Neuronal stem cell (in vitro differentiated cells): ENCODE data around the gene ADGRG2.
A peak's percentile ranks its signal among the peaks of the same experiment; 100 is the strongest.

Experiments
- DNase-seq: peaks from one replicate; pipeline ENCODE4 v3.0.0-alpha.2; 2013; ENCODE audit warnings: low spot score
- H2AFZ ChIP-seq: one replicate; pipeline ENCODE4 v1.6.1; 2013; ENCODE audit warnings: mild to moderate bottlenecking, low read length, inconsistent platforms
- H2AK5ac ChIP-seq: 2 replicates; pipeline ENCODE4 v1.6.1; 2013; ENCODE audit warnings: low read depth, mild to moderate bottlenecking, inconsistent platforms, low read length, moderate library complexity, mixed read lengths
- H2BK120ac ChIP-seq: 2 replicates; pipeline ENCODE4 v1.6.1; 2013; ENCODE audit warnings: low read depth, mild to moderate bottlenecking, inconsistent platforms, low read length, moderate library complexity, mixed read lengths
- H2BK12ac ChIP-seq: one replicate; pipeline ENCODE4 v1.6.1; 2013; ENCODE audit warnings: low read length, inconsistent platforms
- H2BK15ac ChIP-seq: 2 replicates; pipeline ENCODE4 v1.6.1; 2013; ENCODE audit warnings: mild to moderate bottlenecking, low read length, inconsistent platforms, mixed read lengths
- H2BK5ac ChIP-seq: one replicate; pipeline ENCODE4 v1.6.1; 2013; ENCODE audit warnings: inconsistent platforms, mild to moderate bottlenecking, low read length, moderate library complexity
- H3K14ac ChIP-seq: one replicate; pipeline ENCODE4 v1.6.1; 2013; ENCODE audit warnings: low read length, inconsistent platforms
- H3K18ac ChIP-seq: 2 replicates; pipeline ENCODE4 v1.6.1; 2013; ENCODE audit warnings: low read length, inconsistent platforms
- H3K23ac ChIP-seq: 2 replicates; pipeline ENCODE4 v1.6.1; 2013; ENCODE audit warnings: low read depth, mild to moderate bottlenecking, mixed read lengths, low read length, inconsistent platforms; ENCODE audit not compliant: poor library complexity
- H3K27ac ChIP-seq: replicated peaks from 3 replicates; pipeline ENCODE4 v1.5.1; 2013; ENCODE audit warnings: low read length, inconsistent platforms
- H3K27me3 ChIP-seq, 3 experiments: 2 replicates each; pipeline ENCODE4 v1.6.1; 2013; ENCODE audit warnings: low read length in 3 of 3, mild to moderate bottlenecking in 2 of 3, inconsistent platforms in 1 of 3, low read depth in 1 of 3, mixed read lengths in 1 of 3, moderate library complexity in 1 of 3; ENCODE audit not compliant: control insufficient read depth in 3 of 3, insufficient read depth in 3 of 3
- H3K36me3 ChIP-seq, 2 donors: replicated peaks in 1 of 2; 2 replicates each; pipeline ENCODE4 v1.6.1; 2013; ENCODE audit warnings: low read length in 2 of 2; ENCODE audit not compliant: control insufficient read depth in 2 of 2, insufficient read depth in 2 of 2
- H3K4ac ChIP-seq: 2 replicates; pipeline ENCODE4 v1.6.1; 2013; ENCODE audit warnings: inconsistent platforms, mild to moderate bottlenecking, low read length, moderate library complexity
- H3K4me1 ChIP-seq, 2 donors: 1 replicate in 1 of 2; 2 replicates in 1 of 2; pipeline ENCODE4 v1.6.1; 2013; ENCODE audit warnings: low read length in 2 of 2, low read depth in 1 of 2; ENCODE audit not compliant: control insufficient read depth in 2 of 2, insufficient read depth in 1 of 2
- H3K4me2 ChIP-seq: one replicate; pipeline ENCODE4 v1.6.1; 2013; ENCODE audit warnings: mild to moderate bottlenecking, low read length, inconsistent platforms; ENCODE audit not compliant: insufficient read depth, poor library complexity, severe bottlenecking
- H3K4me3 ChIP-seq, 2 donors: 2 replicates each; pipeline ENCODE4 v1.5.1; 2013; ENCODE audit warnings: low read length in 2 of 2, mild to moderate bottlenecking in 2 of 2, inconsistent platforms in 1 of 2, moderate library complexity in 1 of 2
- H3K79me1 ChIP-seq: one replicate; pipeline ENCODE4 v1.6.1; 2013; ENCODE audit warnings: low read depth, mild to moderate bottlenecking, inconsistent platforms, low read length, moderate library complexity
- H3K9ac ChIP-seq: one replicate; pipeline ENCODE4 v1.6.1; 2013; ENCODE audit warnings: mild to moderate bottlenecking, low read depth, low read length, inconsistent platforms; ENCODE audit not compliant: poor library complexity
- H3K9me3 ChIP-seq, 2 donors: replicated peaks in 1 of 2; 2 replicates each; pipeline versions ENCODE3 to v1.6.1; 2013; ENCODE audit warnings: low read length in 2 of 2, mild to moderate bottlenecking in 2 of 2, inconsistent platforms in 1 of 2, low read depth in 1 of 2, mixed read lengths in 1 of 2, moderate library complexity in 1 of 2; ENCODE audit not compliant: control insufficient read depth in 2 of 2, insufficient read depth in 1 of 2
- H4K8ac ChIP-seq: one replicate; pipeline ENCODE4 v1.6.1; 2013; ENCODE audit warnings: low read depth, mild to moderate bottlenecking, inconsistent platforms, low read length, moderate library complexity
- H4K91ac ChIP-seq: one replicate; pipeline ENCODE4 v1.6.1; 2013; ENCODE audit warnings: low read length, low read depth, mild to moderate bottlenecking, inconsistent platforms; ENCODE audit not compliant: poor library complexity
- WGBS, 2 donors: extraction: QIAGEN DNeasy Blood & Tissue Kit; methylation state at CpG; one replicate each; pipeline ENCODE4 v1.1.7; 2013; ENCODE audit warnings: missing lambda C conversion rate in 2 of 2, mixed read lengths in 1 of 2; ENCODE audit not compliant: insufficient read length in 2 of 2, insufficient replicate concordance in 1 of 2; ENCODE audit errors: extremely low coverage in 2 of 2; 5-methylcytosine and 5-hydroxymethylcytosine counted together

Gene ADGRG2

DNA sequence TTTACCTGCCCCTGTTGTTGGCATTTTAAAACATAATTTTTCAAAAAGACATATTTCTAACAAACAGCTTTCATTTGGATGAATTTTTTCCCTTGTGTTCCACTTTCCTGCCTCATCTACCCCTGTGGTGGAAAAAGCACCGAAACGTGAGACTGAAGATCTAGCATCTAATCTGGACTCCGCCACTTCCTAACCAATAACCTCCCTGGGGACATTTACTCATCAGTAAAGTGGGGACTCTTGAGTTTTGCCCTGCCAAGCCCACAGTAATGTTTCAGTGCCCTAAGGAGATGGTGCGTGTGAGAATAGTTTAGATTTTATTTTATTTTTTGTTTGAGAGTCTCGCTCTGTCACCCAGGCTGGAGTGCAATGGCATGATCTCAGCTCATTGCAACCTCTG, 56.7 kb downstream of the ADGRG2 start:
- Histone ChIP-seq H2AFZ (no peak overlapping the region), H3K9me3 (no peaks in the 10 kb centered on the region), H3K27ac (no peak overlapping the region), H3K4me1 (no peaks in the 10 kb centered on the region), H2BK12ac (no peak overlapping the region), H3K4me3 (no peak overlapping the region), H4K8ac (no peak overlapping the region), H3K36me3 (no peaks in the 10 kb centered on the region), H3K4me2 (no peak overlapping the region), H2BK5ac (no peak overlapping the region), H2AK5ac (no peak overlapping the region), H3K27me3 (no peaks in the 10 kb centered on the region), H4K91ac (no peak overlapping the region), H2BK120ac (no peak overlapping the region), H3K14ac (no peak overlapping the region), H3K9ac (no peak overlapping the region), H2BK15ac (no peak overlapping the region), H3K18ac (no peak overlapping the region), H3K23ac (no peak overlapping the region), H3K4ac (no peak overlapping the region), H3K79me1 (no peaks in the 10 kb centered on the region)
- WGBS, 2 donors, result no CpG with 5 or more reads among the region's 5 CpGs
- DNase-seq, result no peak

DNA sequence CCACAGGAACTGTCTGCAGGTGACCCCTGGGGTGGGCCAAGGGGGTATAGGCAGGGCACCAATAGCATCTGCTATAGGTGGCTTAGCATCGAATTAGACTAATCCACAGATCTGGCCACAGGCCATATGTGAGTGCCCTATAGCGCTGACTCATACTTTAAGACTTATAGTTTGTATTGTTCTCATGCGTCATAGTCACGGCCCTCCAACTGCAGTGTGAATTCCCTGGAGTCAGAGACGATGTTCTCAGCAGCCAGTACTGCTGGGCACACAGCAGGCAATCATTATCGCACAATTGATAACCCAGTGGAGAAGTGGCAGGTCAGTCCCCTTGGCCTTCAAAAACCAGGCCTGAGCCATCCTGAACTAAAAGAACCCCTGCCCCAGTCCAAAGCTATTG, 58.1 kb downstream of the ADGRG2 start:
- H3K14ac ChIP-seq, result no peak overlapping the region
- H3K4me1 ChIP-seq, result no peaks in the 10 kb centered on the region
- H3K9me3 ChIP-seq, result no peaks in the 10 kb centered on the region
- no peak overlapping the region for H4K8ac ChIP-seq
- no peak overlapping the region for H3K4me2 ChIP-seq
- no peak for DNase-seq
- no peak overlapping the region for H4K91ac ChIP-seq
- no peak overlapping the region for H3K18ac ChIP-seq
- H3K4me3 ChIP-seq, result no peak overlapping the region
- no peak overlapping the region for H3K4ac ChIP-seq
- H3K23ac ChIP-seq, result no peak overlapping the region
- WGBS, 2 donors, result no CpG with 5 or more reads among the region's 6 CpGs
- no peak overlapping the region for H2BK15ac ChIP-seq
- H3K27ac ChIP-seq, result no peak overlapping the region
- no peaks in the 10 kb centered on the region for H3K79me1 ChIP-seq
- no peak overlapping the region for H2AFZ ChIP-seq
- no peak overlapping the region for H2BK120ac ChIP-seq
- no peaks in the 10 kb centered on the region for H3K27me3 ChIP-seq
- no peak overlapping the region for H2BK5ac ChIP-seq
- no peak overlapping the region for H2AK5ac ChIP-seq
- no peaks in the 10 kb centered on the region for H3K36me3 ChIP-seq
- H3K9ac ChIP-seq, result no peak overlapping the region
- no peak overlapping the region for H2BK12ac ChIP-seq

- H3K79me1 ChIP-seq, result no peaks in the 10 kb centered on the region
- no peak for DNase-seq
- H3K9me3 ChIP-seq, result no peaks in the 10 kb centered on the region
- H3K23ac ChIP-seq, result no peak overlapping the region
- no peak overlapping the region for H4K8ac ChIP-seq
- H3K27ac ChIP-seq, result no peak overlapping the region
- H2AFZ ChIP-seq, result no peak overlapping the region
- no peak overlapping the region for H2BK15ac ChIP-seq
- H2BK5ac ChIP-seq, result no peak overlapping the region
- H3K27me3 ChIP-seq, result no peaks in the 10 kb centered on the region
- no peak overlapping the region for H2BK12ac ChIP-seq
- H3K14ac ChIP-seq, result no peak overlapping the region
- H2BK120ac ChIP-seq, result no peak overlapping the region
- no peak overlapping the region for H3K4ac ChIP-seq
- H2AK5ac ChIP-seq, result no peak overlapping the region
- no peaks in the 10 kb centered on the region for H3K4me1 ChIP-seq
- no peak overlapping the region for H3K18ac ChIP-seq
- no peak overlapping the region for H4K91ac ChIP-seq
- no peak overlapping the region for H3K4me3 ChIP-seq
- H3K36me3 ChIP-seq, result no peaks in the 10 kb centered on the region
- no peak overlapping the region for H3K9ac ChIP-seq
- no CpG with 5 or more reads among the region's 8 CpGs for whole genome bisulfite sequencing, 2 donors
- H3K4me2 ChIP-seq, result no peak overlapping the region
These were observed 59.2 kb downstream of the ADGRG2 start for GRCh38 chrX:19063030-19063429.

GRCh38 chrX:19059067-19059466, 63.2 kb downstream of the ADGRG2 start:
- Histone ChIP-seq H3K23ac (no peak overlapping the region), H2AK5ac (no peak overlapping the region), H3K79me1 (no peaks in the 10 kb centered on the region), H2BK5ac (no peak overlapping the region), H3K4me2 (peak overlapping the region; percentile 11), H3K4me1 (no peaks in the 10 kb centered on the region), H2BK15ac (no peak overlapping the region), H3K9me3 (no peaks in the 10 kb centered on the region), H3K27ac (no peak overlapping the region), H4K91ac (no peak overlapping the region), H3K36me3 (no peaks in the 10 kb centered on the region), H3K4me3 (no peak overlapping the region), H2AFZ (no peak overlapping the region), H3K4ac (no peak overlapping the region), H3K9ac (no peak overlapping the region), H2BK120ac (no peak overlapping the region), H3K18ac (no peak overlapping the region), H3K27me3 (no peaks in the 10 kb centered on the region), H3K14ac (no peak overlapping the region), H2BK12ac (no peak overlapping the region), H4K8ac (no peak overlapping the region)
- DNase-seq, result no peak
- WGBS, 2 donors, result no CpG with 5 or more reads among the region's 6 CpGs
